ENCODE results near the gene ZP1. TPM values are rescaled to one million over a fixed set of nuclear protein-coding genes. Genes with fewer than 3 reads are reported as not detected.

The ZP1 gene
- total and polyA plus RNA-seq, 2 of the 13 experiments (the other 11 are each of a cell fraction or from before 2014, with no cell fraction given), result 0.16 TPM; not detected in 1

GRCh38 chr11:60872124-60872960 lies 5.0 kb downstream of the ZP1 start:
- Histone ChIP-seq H3K9me3 (ENCODE audit: low read length) (no peaks in the 10 kb centered on the region), H3K9ac (ENCODE audit: insufficient read depth, low read depth, low read length) (no peak overlapping the region), H3K27ac (ENCODE audit: extremely low read length, insufficient read depth, low read length) (no peak overlapping the region), H2AFZ (ENCODE audit: low read length) (no peak overlapping the region), H3K4me1 (ENCODE audit: insufficient read depth, low read length) (peaks cover 34% of the 10 kb centered on the region), H3K4me2 (ENCODE audit: low read depth, low read length) (no peak overlapping the region), H3K36me3 (replicated peaks in 1 of 2; ENCODE audit: control insufficient read depth in 1 of 2, insufficient read depth in 2 of 2, low read length in 2 of 2) (no peaks in the 10 kb centered on the region), H3K4me3 (replicated peaks in 1 of 3; ENCODE audit: insufficient read depth in 1 of 3, low read depth in 2 of 3, low read length in 3 of 3) (no peak overlapping the region), H3K79me2 (ENCODE audit: insufficient read depth, low read length) (no peaks in the 10 kb centered on the region), H4K20me1 (ENCODE audit: insufficient read depth, low read length) (no peaks in the 10 kb centered on the region), H3K27me3 (ENCODE audit: control insufficient read depth in 1 of 2, insufficient read depth in 2 of 2, low read length in 2 of 2) (no peaks in the 10 kb centered on the region; a peak in 1 of 5 replicates)
- ChIA-PET POLR2A (interaction anchor here (1.6 kb wide), 1 partner anchor 15 kb away, joined by 4 read pairs; no protein-coding TSS in a partner anchor), CTCF (ENCODE audit: low intra/inter-chr PET ratio, low total read pairs) (no interaction called here)
- intact Hi-C loops (cut with micrococcal nuclease; ENCODE audit: unreplicated experiment), result no loop called here
- no peak for TF ChIP-seq ZNF382 (CRISPR knock-in tag; IDR thresholded peaks at IDR 0.05; ENCODE audit: borderline replicate concordance)
- TF ChIP-seq RARA (CRISPR knock-in tag; IDR thresholded peaks at IDR 0.05), result peak; percentile 81
- no peak for DNase-seq (ENCODE audit: low spot score)
- peak; percentile 12; the same call in 1 of the 3 replicates for ATAC-seq
- FAIRE-seq, result no peak
- no TSS peak for BruUV-seq (replicated peaks)
- in situ Hi-C loops (cut with HindIII; ENCODE audit: extremely low pct_ligation_motif_present, low pct_unique_long_range_greater_than_20kb), result no loop called here
- 90% methylated on average over 2 of the region's 6 CpGs for WGBS (ENCODE audit: low lambda C conversion rate)

- ChIA-PET POLR2A (no interaction called here), CTCF (ENCODE audit: low intra/inter-chr PET ratio, low total read pairs) (no interaction called here)
- DNase-seq (ENCODE audit: low spot score) (peak; percentile 34), ATAC-seq (peak; percentile 63), FAIRE-seq (no peak)
- Histone ChIP-seq H3K36me3 (replicated peaks in 1 of 2; ENCODE audit: control insufficient read depth in 1 of 2, insufficient read depth in 2 of 2, low read length in 2 of 2) (no peaks in the 10 kb centered on the region), H3K9me3 (ENCODE audit: low read length) (no peaks in the 10 kb centered on the region), H3K79me2 (ENCODE audit: insufficient read depth, low read length) (no peaks in the 10 kb centered on the region), H4K20me1 (ENCODE audit: insufficient read depth, low read length) (no peaks in the 10 kb centered on the region), H2AFZ (ENCODE audit: low read length) (no peak overlapping the region), H3K4me3 (replicated peaks in 1 of 3; ENCODE audit: insufficient read depth in 1 of 3, low read depth in 2 of 3, low read length in 3 of 3) (no peak overlapping the region; a peak in 1 of 6 replicates), H3K9ac (ENCODE audit: insufficient read depth, low read depth, low read length) (no peak overlapping the region), H3K4me1 (ENCODE audit: insufficient read depth, low read length) (peaks cover 32% of the 10 kb centered on the region), H3K27me3 (ENCODE audit: control insufficient read depth in 1 of 2, insufficient read depth in 2 of 2, low read length in 2 of 2) (no peaks in the 10 kb centered on the region; a peak in 1 of 5 replicates), H3K27ac (ENCODE audit: extremely low read length, insufficient read depth, low read length) (no peak overlapping the region), H3K4me2 (ENCODE audit: low read depth, low read length) (no peak overlapping the region)
- BruUV-seq (replicated peaks), result no TSS peak
- intact Hi-C loops (cut with micrococcal nuclease; ENCODE audit: unreplicated experiment), result no loop called here
- in situ Hi-C loops (cut with HindIII; ENCODE audit: extremely low pct_ligation_motif_present, low pct_unique_long_range_greater_than_20kb), result no loop called here
- WGBS (ENCODE audit: low lambda C conversion rate), result 39% methylated on average over 12 of the region's 16 CpGs
- TF ChIP-seq MTERF4 (CRISPR knock-in tag; IDR thresholded peaks at IDR 0.05) (no peak), FOSL2 (CRISPR knock-in tag; IDR thresholded peaks at IDR 0.05) (peak; percentile 62), ZNF746 (CRISPR knock-in tag; IDR thresholded peaks at IDR 0.05) (no peak), ZFAT (CRISPR knock-in tag; conservative IDR thresholded peaks at IDR 0.05) (no peak), RNF2 (conservative IDR thresholded peaks at IDR 0.05; ENCODE audit: low read depth) (no peak), ZNF687 (CRISPR knock-in tag; IDR thresholded peaks at IDR 0.05) (peak; percentile 42), ZNF468 (CRISPR knock-in tag; IDR thresholded peaks at IDR 0.05) (no peak), ZNF766 (CRISPR knock-in tag; IDR thresholded peaks at IDR 0.05; ENCODE audit: borderline replicate concordance) (no peak), GLI4 (CRISPR knock-in tag; IDR thresholded peaks at IDR 0.05; ENCODE audit: borderline replicate concordance) (no peak), DNMT1 (CRISPR knock-in tag; IDR thresholded peaks at IDR 0.05) (no peak), ZNF792 (CRISPR knock-in tag; IDR thresholded peaks at IDR 0.05) (no peak)
Measured at GRCh38 chr11:60872961-60873524, 5.7 kb downstream of the ZP1 start.
